H9 (cell line): Measurements from ENCODE around the gene TNFRSF19. TPM values are rescaled to one million over a fixed set of nuclear protein-coding genes. Genes with fewer than 3 reads are reported as not detected.

ENCODE experiments used
- DNase-seq: peaks from one replicate; pipeline ENCODE4 v3.0.0-alpha.2; 2017
- H2AFZ ChIP-seq: one replicate; pipeline ENCODE4 v1.6.1; 2013; ENCODE audit warnings: mild to moderate bottlenecking, low read length, control low read depth, moderate library complexity
- H2AK5ac ChIP-seq: 2 replicates; pipeline ENCODE4 v1.6.1; 2013; ENCODE audit warnings: low read length, control low read depth, mixed read lengths; ENCODE audit not compliant: insufficient read length
- H2BK120ac ChIP-seq: one replicate; pipeline ENCODE4 v1.6.1; 2013; ENCODE audit warnings: low read depth, mild to moderate bottlenecking, low read length, control low read depth, inconsistent platforms; ENCODE audit not compliant: poor library complexity, severe bottlenecking
- H2BK12ac ChIP-seq: 2 replicates; pipeline ENCODE4 v1.6.1; 2013; ENCODE audit warnings: low read length, control low read depth, mixed read lengths, low read depth; ENCODE audit not compliant: insufficient read length
- H2BK15ac ChIP-seq: 2 replicates; pipeline ENCODE4 v1.6.1; 2013; ENCODE audit warnings: low read depth, low read length, control low read depth
- H2BK20ac ChIP-seq: one replicate; pipeline ENCODE4 v1.6.1; 2013; ENCODE audit warnings: low read depth, mild to moderate bottlenecking, low read length, control low read depth, inconsistent platforms; ENCODE audit not compliant: poor library complexity, severe bottlenecking
- H2BK5ac ChIP-seq: 2 replicates; pipeline ENCODE4 v1.6.1; 2013; ENCODE audit warnings: low read length, control low read depth, mixed read lengths; ENCODE audit not compliant: insufficient read length
- H3K14ac ChIP-seq: 2 replicates; pipeline ENCODE4 v1.6.1; 2013; ENCODE audit warnings: low read length, control low read depth; ENCODE audit not compliant: insufficient read depth
- H3K18ac ChIP-seq: 2 replicates; pipeline ENCODE4 v1.6.1; 2013; ENCODE audit warnings: low read depth, mild to moderate bottlenecking, mixed read lengths, low read length, control low read depth; ENCODE audit not compliant: insufficient read length
- H3K23ac ChIP-seq: 2 replicates; pipeline ENCODE4 v1.6.1; 2013; ENCODE audit warnings: low read length, control low read depth, mixed read lengths, low read depth; ENCODE audit not compliant: insufficient read length
- H3K23me2 ChIP-seq: 2 replicates; pipeline ENCODE4 v1.6.1; 2013; ENCODE audit warnings: low read depth, mild to moderate bottlenecking, mixed read lengths, low read length, control low read depth; ENCODE audit not compliant: insufficient read length, poor library complexity, severe bottlenecking
- H3K27ac ChIP-seq: 2 replicates; pipeline ENCODE4 v1.5.1; 2013; ENCODE audit warnings: low read length, control low read depth, mixed read lengths, low read depth; ENCODE audit not compliant: insufficient read length
- H3K27me3 ChIP-seq: 2 replicates; pipeline ENCODE4 v1.6.1; 2013; ENCODE audit warnings: low read length, control low read depth, inconsistent platforms; ENCODE audit not compliant: insufficient read depth
- H3K4ac ChIP-seq: 2 replicates; pipeline ENCODE4 v1.6.1; 2013; ENCODE audit warnings: low read depth, mild to moderate bottlenecking, control low read depth, inconsistent platforms, low read length, moderate library complexity
- H3K4me1 ChIP-seq: 2 replicates; pipeline ENCODE4 v1.6.1; 2013; ENCODE audit warnings: low read length, control low read depth, inconsistent platforms; ENCODE audit not compliant: insufficient read depth
- H3K4me2 ChIP-seq: 2 replicates; pipeline ENCODE4 v1.6.1; 2013; ENCODE audit warnings: low read length, control low read depth, mixed read lengths; ENCODE audit not compliant: insufficient read length, insufficient read depth
- H3K56ac ChIP-seq: 2 replicates; pipeline ENCODE4 v1.6.1; 2013; ENCODE audit warnings: low read depth, mild to moderate bottlenecking, mixed read lengths, low read length, control low read depth; ENCODE audit not compliant: insufficient read length
- H3K79me1 ChIP-seq: 2 replicates; pipeline ENCODE4 v1.6.1; 2013; ENCODE audit warnings: low read depth, mild to moderate bottlenecking, moderate library complexity, low read length, control low read depth, inconsistent platforms; ENCODE audit not compliant: insufficient read depth, poor library complexity, severe bottlenecking
- H3K79me2 ChIP-seq: 2 replicates; pipeline ENCODE4 v1.6.1; 2013; ENCODE audit warnings: low read length, control low read depth, inconsistent platforms; ENCODE audit not compliant: insufficient read depth
- H3K9ac ChIP-seq: 2 replicates; pipeline ENCODE4 v1.6.1; 2013; ENCODE audit warnings: low read length, control low read depth, mixed read lengths; ENCODE audit not compliant: insufficient read length; ENCODE audit errors: extremely low read depth
- H3K9me3 ChIP-seq: one replicate; pipeline ENCODE4 v1.6.1; 2013; ENCODE audit warnings: low read depth, low read length, inconsistent platforms; ENCODE audit not compliant: control insufficient read depth
- H3T11ph ChIP-seq: one replicate; pipeline ENCODE4 v1.6.1; 2013; ENCODE audit warnings: mild to moderate bottlenecking, low read length, control low read depth, inconsistent platforms
- H4K20me1 ChIP-seq: one replicate; pipeline ENCODE4 v1.6.1; 2013; ENCODE audit not compliant: control insufficient read depth, insufficient read length, insufficient read depth
- H4K5ac ChIP-seq: 2 replicates; pipeline ENCODE4 v1.6.1; 2013; ENCODE audit warnings: low read depth, mild to moderate bottlenecking, mixed read lengths, low read length, control low read depth; ENCODE audit not compliant: insufficient read length
- H4K8ac ChIP-seq: replicated peaks from 2 replicates; pipeline ENCODE4 v1.6.1; 2013; ENCODE audit warnings: low read length, control low read depth, mixed read lengths, low read depth; ENCODE audit not compliant: insufficient read length
- H4K91ac ChIP-seq: 2 replicates; pipeline ENCODE4 v1.6.1; 2013; ENCODE audit warnings: low read depth, mild to moderate bottlenecking, moderate library complexity, mixed read lengths, low read length, control low read depth; ENCODE audit not compliant: insufficient read length
- H3K27ac Mint-ChIP-seq, 3 experiments: 2 replicates in 2 of 3; 3 replicates in 1 of 3; pipeline ENCODE4 v1.8.0; 2020 to 2021; ENCODE audit warnings: mixed read lengths in 3 of 3, mild to moderate bottlenecking in 1 of 3, moderate library complexity in 1 of 3
- H3K27me3 Mint-ChIP-seq: 2 replicates; pipeline ENCODE4 v1.8.0; 2021; ENCODE audit warnings: low read depth, mild to moderate bottlenecking, moderate library complexity, mixed read lengths
- H3K36me3 Mint-ChIP-seq, 3 experiments: 2 replicates in 2 of 3; 3 replicates in 1 of 3; pipeline ENCODE4 v1.8.0; 2020 to 2021; ENCODE audit warnings: low read depth in 3 of 3, mixed read lengths in 3 of 3; ENCODE audit not compliant: insufficient read depth in 1 of 3
- H3K4me1 Mint-ChIP-seq, 2 experiments: 2 replicates each; pipeline ENCODE4 v1.8.0; 2020; ENCODE audit warnings: mixed read lengths in 2 of 2
- H3K4me3 Mint-ChIP-seq, 2 experiments: 2 replicates in 1 of 2; 3 replicates in 1 of 2; pipeline ENCODE4 v1.8.0; 2020 to 2021; ENCODE audit warnings: mild to moderate bottlenecking in 2 of 2, mixed read lengths in 2 of 2, moderate library complexity in 1 of 2
- H3K9me3 Mint-ChIP-seq, 2 experiments: 2 replicates in 1 of 2; 3 replicates in 1 of 2; pipeline ENCODE4 v1.8.0; 2020; ENCODE audit warnings: mild to moderate bottlenecking in 2 of 2, mixed read lengths in 2 of 2, moderate library complexity in 1 of 2
- CTCF ChIP-seq: fragments of 200-600 bp; sonication (generic); conservative IDR thresholded peaks from 3 replicates; pipeline ENCODE4 v1.8.0; 2021; ENCODE audit warnings: antibody characterized with exemption, mild to moderate bottlenecking
- WGBS: extraction: QIAGEN DNeasy Blood & Tissue Kit; methylation state at CpG from one replicate; pipeline ENCODE4 v1.1.7; 2013; ENCODE audit warnings: missing lambda C conversion rate, low lambda C conversion rate, mixed read lengths; ENCODE audit not compliant: insufficient read length; ENCODE audit errors: extremely low coverage; 5-methylcytosine and 5-hydroxymethylcytosine counted together
- total RNA-seq: library from RNA; stranded (reverse); gene quantifications from 2 replicates; pipeline ENCODE4 v1.2.1, GENCODE V29; 2021

TNFRSF19 gene
- total RNA-seq, 1 experiment from 2014 or later = 2.7 TPM

DNA sequence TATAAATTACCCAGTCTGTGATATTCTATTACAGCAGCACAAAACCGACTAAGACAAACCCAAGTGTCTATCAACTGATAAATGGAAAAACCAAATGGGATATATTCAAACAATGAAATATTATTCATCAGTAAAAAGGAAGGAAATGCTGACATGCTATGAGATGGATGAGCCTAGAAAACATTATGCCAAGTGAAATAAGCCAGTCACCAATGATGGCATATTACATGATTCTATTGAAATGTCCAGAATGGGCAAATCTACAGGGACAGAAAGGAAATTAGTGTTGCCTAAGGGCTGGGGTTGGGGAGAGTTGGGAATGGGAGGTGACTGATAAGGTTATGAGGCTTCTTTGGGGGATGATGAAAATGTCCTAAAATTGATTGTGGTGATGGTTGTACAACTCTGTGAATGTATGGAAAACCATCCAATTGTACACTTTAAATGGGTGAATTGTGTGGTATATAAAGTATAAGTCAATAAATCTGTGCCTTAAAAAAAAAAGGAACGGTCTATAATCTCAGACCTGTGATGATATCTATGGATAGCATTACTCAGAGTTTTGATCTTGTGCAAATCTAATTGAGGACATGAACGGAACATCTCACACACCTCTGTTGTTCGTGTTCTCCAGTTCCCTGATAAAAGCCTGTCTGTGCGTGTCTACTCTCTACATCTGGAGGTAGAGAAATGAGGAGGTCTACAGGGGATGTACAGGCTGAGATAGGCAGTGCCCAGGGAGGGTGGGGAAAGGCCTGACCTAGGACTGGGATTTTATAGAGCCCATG is 49.0 kb downstream of the TNFRSF19 start:
- no peak overlapping the region for H3K14ac ChIP-seq
- H2AK5ac ChIP-seq = no peak overlapping the region
- no peak overlapping the region for H3K27ac ChIP-seq
- H3T11ph ChIP-seq = no peak overlapping the region
- peaks cover 0 to 8% (median 0%) of the 10 kb centered on the region in 3 experiments; a peak in 3 of 7 replicates for H3K36me3 Mint-ChIP-seq
- peaks cover 31 to 38% of the 10 kb centered on the region in 2 experiments for H3K4me1 Mint-ChIP-seq
- H3K27me3 Mint-ChIP-seq = no peaks in the 10 kb centered on the region; the same call in 1 of the 2 replicates
- no peaks in the 10 kb centered on the region for H3K9me3 ChIP-seq
- no peak overlapping the region for H4K5ac ChIP-seq
- H3K23ac ChIP-seq = no peak overlapping the region
- H3K4me3 Mint-ChIP-seq = no peak overlapping the region
- H3K4ac ChIP-seq = no peak overlapping the region
- no peaks in the 10 kb centered on the region for H3K79me1 ChIP-seq
- H3K9me3 Mint-ChIP-seq = peaks cover 0 to 3% of the 10 kb centered on the region in 2 experiments; a peak in 1 of 5 replicates
- no peak overlapping the region for H3K27ac Mint-ChIP-seq
- no peak overlapping the region for H3K4me2 ChIP-seq
- no peaks in the 10 kb centered on the region for H3K27me3 ChIP-seq
- H3K9ac ChIP-seq = no peak overlapping the region
- no peak overlapping the region for H2BK12ac ChIP-seq
- no peaks in the 10 kb centered on the region for H3K79me2 ChIP-seq
- no peak overlapping the region for H4K8ac ChIP-seq
- DNase-seq = no peak
- TF ChIP-seq CTCF = no peak
- H2BK15ac ChIP-seq = no peak overlapping the region
- no peak overlapping the region for H3K18ac ChIP-seq
- peaks cover 2% of the 10 kb centered on the region; the same call in 1 of the 2 replicates for H3K4me1 ChIP-seq
- no peaks in the 10 kb centered on the region for H3K23me2 ChIP-seq
- H3K56ac ChIP-seq = no peak overlapping the region
- WGBS = no CpG with 5 or more reads among the region's 5 CpGs
- no peak overlapping the region for H2BK5ac ChIP-seq
- no peak overlapping the region for H2BK120ac ChIP-seq
- no peak overlapping the region for H2BK20ac ChIP-seq
- H2AFZ ChIP-seq = no peak overlapping the region
- H4K91ac ChIP-seq = no peak overlapping the region
- no peaks in the 10 kb centered on the region for H4K20me1 ChIP-seq
